Measurements from ENCODE around the gene CPVL. TPM values are rescaled to one million over a fixed set of nuclear protein-coding genes. Genes with fewer than 3 reads are reported as not detected.

The CPVL gene
- total RNA-seq, 1 experiment from 2014 or later, result 1.1 TPM

- no peak for DNase-seq (ENCODE audit: low read depth, low spot score)
- no peak for ATAC-seq
- Histone ChIP-seq H3K27ac (ENCODE audit: low read length) (no peak overlapping the region), H3K9me3 (ENCODE audit: control insufficient read depth, insufficient read depth, low read depth, low read length) (no peaks in the 10 kb centered on the region), H3K27me3 (ENCODE audit: control insufficient read depth, insufficient read depth, low read length) (peaks cover 6% of the 10 kb centered on the region), H3K4me1 (ENCODE audit: control insufficient read depth, insufficient read depth, low read length) (no peaks in the 10 kb centered on the region), H3K36me3 (ENCODE audit: control insufficient read depth, insufficient read depth, low read length) (no peaks in the 10 kb centered on the region), H3K4me3 (ENCODE audit: low read depth in 2 of 2, low read length in 2 of 2) (no peak overlapping the region)
- BruUV-seq (replicated peaks), result no TSS peak
- TF ChIP-seq REST (IDR thresholded peaks at IDR 0.05; ENCODE audit: insufficient read depth in 1 of 2, low read depth in 2 of 2, low read length in 1 of 2), result no peak
- no peak for TF ChIP-seq TCF7L2 (IDR thresholded peaks at IDR 0.05; ENCODE audit: low read depth, low read length)
- no peak for TF ChIP-seq POLR2AphosphoS5 (IDR thresholded peaks at IDR 0.05; ENCODE audit: low read depth, low read length)
- TF ChIP-seq CTCF (IDR thresholded peaks at IDR 0.05), result no peak
- no peak for TF ChIP-seq SIN3A (IDR thresholded peaks at IDR 0.05; ENCODE audit: borderline replicate concordance, insufficient read depth, low read depth, low read length)
- CTCF ChIA-PET, result interaction anchor here (0.6 kb wide), 1 partner anchor 265 kb away, joined by 3 read pairs; no protein-coding TSS in a partner anchor
- in situ Hi-C loops (cut with HindIII; ENCODE audit: low pct_unique_long_range_greater_than_20kb, low sequenced_read_pairs) (no loop called here), intact Hi-C loops (cut with micrococcal nuclease; ENCODE audit: unreplicated experiment) (no loop called here)
- POLR2A ChIA-PET, result no interaction called here
These were observed 19.5 kb downstream of the CPVL start for GRCh38 chr7:29126804-29127203.

GRCh38 chr7:29123626-29124190, 22.6 kb downstream of the CPVL start:
- BruUV-seq (replicated peaks), result no TSS peak
- in situ Hi-C loops (cut with HindIII; ENCODE audit: low pct_unique_long_range_greater_than_20kb, low sequenced_read_pairs) (no loop called here), intact Hi-C loops (cut with micrococcal nuclease; ENCODE audit: unreplicated experiment) (no loop called here)
- Histone ChIP-seq H3K4me1 (ENCODE audit: control insufficient read depth, insufficient read depth, low read length) (no peaks in the 10 kb centered on the region), H3K27ac (ENCODE audit: low read length) (no peak overlapping the region), H3K36me3 (ENCODE audit: control insufficient read depth, insufficient read depth, low read length) (no peaks in the 10 kb centered on the region), H3K27me3 (ENCODE audit: control insufficient read depth, insufficient read depth, low read length) (peaks cover 3% of the 10 kb centered on the region; the same call in 1 of the 2 replicates), H3K4me3 (ENCODE audit: low read depth in 2 of 2, low read length in 2 of 2) (no peak overlapping the region), H3K9me3 (ENCODE audit: control insufficient read depth, insufficient read depth, low read depth, low read length) (no peaks in the 10 kb centered on the region)
- TF ChIP-seq POLR2AphosphoS5 (IDR thresholded peaks at IDR 0.05; ENCODE audit: low read depth, low read length) (no peak), SIN3A (IDR thresholded peaks at IDR 0.05; ENCODE audit: borderline replicate concordance, insufficient read depth, low read depth, low read length) (no peak)
- CTCF ChIA-PET, result interaction anchor here (0.7 kb wide), 1 partner anchor 113 kb away, joined by 4 read pairs; no protein-coding TSS in a partner anchor
- POLR2A ChIA-PET, result interaction anchor here (0.7 kb wide), 1 partner anchor 198 kb away, joined by 5 read pairs; no protein-coding TSS in a partner anchor
- ATAC-seq (no peak), DNase-seq (ENCODE audit: low read depth, low spot score) (no peak)

GRCh38 chr7:29122759-29123158, 23.6 kb downstream of the CPVL start:
- CTCF ChIA-PET, result no interaction called here
- DNase-seq (ENCODE audit: low read depth, low spot score), result no peak
- BruUV-seq (replicated peaks), result no TSS peak
- Histone ChIP-seq H3K9me3 (ENCODE audit: control insufficient read depth, insufficient read depth, low read depth, low read length) (no peaks in the 10 kb centered on the region), H3K4me1 (ENCODE audit: control insufficient read depth, insufficient read depth, low read length) (no peaks in the 10 kb centered on the region), H3K36me3 (ENCODE audit: control insufficient read depth, insufficient read depth, low read length) (no peaks in the 10 kb centered on the region), H3K27me3 (ENCODE audit: control insufficient read depth, insufficient read depth, low read length) (peaks cover 6% of the 10 kb centered on the region; the same call in 1 of the 2 replicates), H3K27ac (ENCODE audit: low read length) (no peak overlapping the region), H3K4me3 (ENCODE audit: low read depth in 2 of 2, low read length in 2 of 2) (no peak overlapping the region)
- no peak for ATAC-seq
- intact Hi-C loops (cut with micrococcal nuclease; ENCODE audit: unreplicated experiment), result no loop called here
- TF ChIP-seq CTCF (IDR thresholded peaks at IDR 0.05), result no peak
- TF ChIP-seq SIN3A (IDR thresholded peaks at IDR 0.05; ENCODE audit: borderline replicate concordance, insufficient read depth, low read depth, low read length), result no peak
- TF ChIP-seq POLR2AphosphoS5 (IDR thresholded peaks at IDR 0.05; ENCODE audit: low read depth, low read length), result no peak
- no peak for TF ChIP-seq REST (IDR thresholded peaks at IDR 0.05; ENCODE audit: insufficient read depth in 1 of 2, low read depth in 2 of 2, low read length in 1 of 2)
- no peak for TF ChIP-seq TCF7L2 (IDR thresholded peaks at IDR 0.05; ENCODE audit: low read depth, low read length)
- POLR2A ChIA-PET, result interaction anchor here (0.6 to 0.7 kb wide), 2 partner anchors 21 to 199 kb away, joined by 4 to 5 read pairs; no protein-coding TSS in a partner anchor
- in situ Hi-C loops (cut with HindIII; ENCODE audit: low pct_unique_long_range_greater_than_20kb, low sequenced_read_pairs), result no loop called here

All from Panc1 (cell line).